Bronchial epithelial cell (primary cell): ENCODE measurements around the gene PWWP2B. TPM values are rescaled to one million over a fixed set of nuclear protein-coding genes. Genes with fewer than 3 reads are reported as not detected.

Experiments
- DNase-seq: peaks from one replicate; pipeline ENCODE4 v3.0.0-alpha.2; 2010; ENCODE audit warnings: low read depth
- FAIRE-seq: peaks from 2 replicates; lab custom pipeline; 2011; peaks lifted over from hg19 to GRCh38; lab: Jason Lieb, UNC
- H3K27me3 ChIP-seq: 2 replicates; pipeline ENCODE4 v1.5.1; 2011; ENCODE audit warnings: low read length; ENCODE audit not compliant: control insufficient read depth, insufficient read depth
- H3K36me3 ChIP-seq: 2 replicates; pipeline ENCODE4 v1.5.1; 2011; ENCODE audit warnings: low read length; ENCODE audit not compliant: control insufficient read depth, insufficient read depth
- H3K4me3 ChIP-seq: 2 replicates; pipeline ENCODE4 v1.5.1; 2011; ENCODE audit warnings: mild to moderate bottlenecking, low read depth, low read length, control low read depth
- total RNA-seq: library from RNA; depleted of rRNA; stranded (reverse); fragments of >200 nt; gene quantifications from 2 replicates; pipeline ENCODE4 v1.2.1, GENCODE V29; 2014
- TF ChIP-seq, protein P1 (sequence below): IDR thresholded peaks from 2 replicates; pipeline ENCODE4 v1.5.1; 2011; ENCODE audit warnings: mild to moderate bottlenecking, moderate library complexity, low read length, control low read depth, inconsistent platforms; ENCODE audit not compliant: insufficient read depth, severe bottlenecking

PWWP2B gene
- total RNA-seq, 1 donor from 2014 or later = 40.0 TPM

DNA sequence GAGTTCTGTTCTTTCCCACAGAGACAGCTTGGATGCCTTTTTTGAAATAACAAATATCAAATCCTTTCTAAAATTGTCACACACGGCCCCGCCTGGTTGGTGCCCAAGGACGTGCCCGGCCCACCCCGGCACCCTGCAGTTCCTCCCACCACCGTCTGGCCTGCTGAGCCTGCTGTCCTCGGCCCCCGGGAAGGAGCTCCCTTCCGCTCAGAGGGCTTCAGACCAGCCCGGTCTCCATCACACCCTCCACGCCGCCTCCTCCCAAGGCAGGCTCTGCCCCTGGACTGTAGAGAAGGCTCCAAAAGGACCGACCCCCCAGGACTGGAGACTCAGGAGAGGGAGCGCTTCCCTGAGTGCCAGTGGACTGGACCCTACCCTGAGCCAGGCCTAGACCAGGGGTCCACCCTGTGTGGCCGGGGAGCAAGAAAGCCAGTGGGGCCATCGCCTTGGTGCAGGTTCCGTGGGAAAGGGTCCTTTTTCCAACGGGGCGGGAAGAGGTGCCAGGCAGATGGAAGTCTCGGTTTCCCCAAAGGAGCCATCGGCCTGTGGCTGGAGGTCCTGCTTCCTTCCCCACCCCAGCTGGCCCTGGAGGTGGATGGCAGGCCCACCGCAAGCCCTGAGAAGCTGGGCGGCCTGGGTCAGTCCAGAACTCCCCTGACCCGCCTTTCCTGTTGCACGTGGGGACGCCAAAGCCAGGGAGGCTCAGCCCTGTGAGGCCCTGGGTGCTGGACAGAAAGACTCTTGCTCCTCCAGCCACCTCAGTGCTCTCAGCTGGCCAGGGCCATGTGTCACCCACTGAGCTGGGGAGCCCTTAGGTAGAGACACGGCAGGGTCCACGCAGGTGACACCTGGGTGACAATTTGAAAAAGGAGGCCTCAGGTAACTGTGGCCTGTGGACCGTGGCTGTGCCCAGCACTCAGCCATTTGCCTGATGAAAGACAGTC is 69.8 kb downstream of the PWWP2B start:
- FAIRE-seq = no peak
- H3K4me3 ChIP-seq = no peak overlapping the region
- TF ChIP-seq, protein P1, sequence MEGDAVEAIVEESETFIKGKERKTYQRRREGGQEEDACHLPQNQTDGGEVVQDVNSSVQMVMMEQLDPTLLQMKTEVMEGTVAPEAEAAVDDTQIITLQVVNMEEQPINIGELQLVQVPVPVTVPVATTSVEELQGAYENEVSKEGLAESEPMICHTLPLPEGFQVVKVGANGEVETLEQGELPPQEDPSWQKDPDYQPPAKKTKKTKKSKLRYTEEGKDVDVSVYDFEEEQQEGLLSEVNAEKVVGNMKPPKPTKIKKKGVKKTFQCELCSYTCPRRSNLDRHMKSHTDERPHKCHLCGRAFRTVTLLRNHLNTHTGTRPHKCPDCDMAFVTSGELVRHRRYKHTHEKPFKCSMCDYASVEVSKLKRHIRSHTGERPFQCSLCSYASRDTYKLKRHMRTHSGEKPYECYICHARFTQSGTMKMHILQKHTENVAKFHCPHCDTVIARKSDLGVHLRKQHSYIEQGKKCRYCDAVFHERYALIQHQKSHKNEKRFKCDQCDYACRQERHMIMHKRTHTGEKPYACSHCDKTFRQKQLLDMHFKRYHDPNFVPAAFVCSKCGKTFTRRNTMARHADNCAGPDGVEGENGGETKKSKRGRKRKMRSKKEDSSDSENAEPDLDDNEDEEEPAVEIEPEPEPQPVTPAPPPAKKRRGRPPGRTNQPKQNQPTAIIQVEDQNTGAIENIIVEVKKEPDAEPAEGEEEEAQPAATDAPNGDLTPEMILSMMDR = no peak
- H3K36me3 ChIP-seq = no peaks in the 10 kb centered on the region
- no peak for DNase-seq
- no peaks in the 10 kb centered on the region for H3K27me3 ChIP-seq

Other genes with a start within 250 kb of the PWWP2B start
- 0.13 and 0.26 TPM in 2 replicates for gene DPYSL4, start 210.3 kb upstream of the PWWP2B start, total RNA-seq
- 9.7 and 14.6 TPM in 2 replicates for gene STK32C, start 89.2 kb upstream of the PWWP2B start, total RNA-seq
- 4.7 and 6.9 TPM in 2 replicates for gene LRRC27, start 65.0 kb upstream of the PWWP2B start, total RNA-seq
- gene INPP5A, start 140.6 kb downstream of the PWWP2B start, total RNA-seq = 22.8 and 29.5 TPM in 2 replicates